Uterus (tissue), 2 donors: Measurements from ENCODE around the gene GABRG3.

Experiments
- CTCF ChIP-seq, 4 experiments: fragments of 200-600 bp in 2 of 4; fragments of 450-650 bp in 2 of 4; sonication (generic) in 2 of 4; IDR thresholded peaks; one replicate each; pipeline ENCODE4 v1.5.1; 2016 to 2019; ENCODE audit warnings: antibody characterized with exemption in 4 of 4, mild to moderate bottlenecking in 2 of 4, moderate library complexity in 1 of 4
- POLR2A ChIP-seq, 2 donors: fragments of 450-650 bp; IDR thresholded peaks; one replicate each; pipeline ENCODE4 v1.6.1; 2016; ENCODE audit warnings: antibody characterized with exemption in 2 of 2, mild to moderate bottlenecking in 1 of 2, moderate library complexity in 1 of 2

- no peak for TF ChIP-seq CTCF (IDR thresholded peaks at IDR 0.05)
- no peak for TF ChIP-seq POLR2A (IDR thresholded peaks at IDR 0.05)
Measured at GRCh38 chr15:27238707-27239423, 267.9 kb downstream of the GABRG3 start.
